Neural progenitor cell (in vitro differentiated cells): ENCODE results near the gene MRAP2. TPM values are rescaled to one million over a fixed set of nuclear protein-coding genes. Genes with fewer than 3 reads are reported as not detected.
"Not testable (repeated sequence)": the region's sequence is repeated elsewhere in the genome, so short reads cannot be mapped to it uniquely, and the experiment has no call there.

Source experiments
- DNase-seq: peaks from one replicate; pipeline ENCODE4 v3.0.0-alpha.2; 2016; ENCODE audit warnings: low spot score
- H2AFZ ChIP-seq: fragments of 200-600 bp; sonication (generic); replicated peaks from 2 replicates; pipeline ENCODE4 v1.6.1; 2016; ENCODE audit warnings: antibody characterized with exemption
- H3F3A ChIP-seq: fragments of 200-600 bp; sonication (generic); 2 replicates; pipeline ENCODE4 v1.6.1; 2016; ENCODE audit warnings: antibody characterized with exemption, low read depth
- H3K27ac ChIP-seq: fragments of 200-600 bp; sonication (generic); 2 replicates; pipeline ENCODE4 v1.5.1; 2016; ENCODE audit warnings: mild to moderate bottlenecking
- H3K27me3 ChIP-seq: fragments of 200-600 bp; sonication (generic); 2 replicates; pipeline ENCODE4 v1.6.1; 2016; ENCODE audit warnings: mild to moderate bottlenecking, moderate library complexity
- H3K36me3 ChIP-seq: fragments of 200-600 bp; sonication (generic); 2 replicates; pipeline ENCODE4 v1.5.1; 2016
- H3K4me1 ChIP-seq: fragments of 200-600 bp; sonication (generic); 2 replicates; pipeline ENCODE4 v1.6.1; 2016; ENCODE audit warnings: mixed run types
- H3K4me2 ChIP-seq: fragments of 200-600 bp; sonication (generic); 2 replicates; pipeline ENCODE4 v1.6.1; 2016
- H3K4me3 ChIP-seq: fragments of 200-600 bp; sonication (generic); 2 replicates; pipeline ENCODE4 v1.5.1; 2016
- H3K79me2 ChIP-seq: fragments of 200-600 bp; sonication (generic); 2 replicates; pipeline ENCODE4 v1.6.1; 2016; ENCODE audit warnings: low read depth
- H3K9ac ChIP-seq: fragments of 200-600 bp; sonication (generic); 2 replicates; pipeline ENCODE4 v1.6.1; 2016
- H3K9me3 ChIP-seq: fragments of 200-600 bp; sonication (generic); 2 replicates; pipeline ENCODE4 v1.5.1; 2016; ENCODE audit warnings: low read depth
- H4K20me1 ChIP-seq: fragments of 200-600 bp; sonication (generic); 2 replicates; pipeline ENCODE4 v1.6.1; 2016; ENCODE audit warnings: low read depth
- H3K27ac Mint-ChIP-seq: 3 replicates; pipeline ENCODE4 v1.8.0; 2021; ENCODE audit warnings: mixed read lengths
- H3K27me3 Mint-ChIP-seq: 2 replicates; pipeline ENCODE4 v1.8.0; 2022; ENCODE audit warnings: low read depth, mild to moderate bottlenecking, inconsistent platforms, moderate library complexity, mixed read lengths; ENCODE audit not compliant: insufficient read depth
- H3K36me3 Mint-ChIP-seq: 3 replicates; pipeline ENCODE4 v1.8.0; 2021; ENCODE audit warnings: mixed read lengths
- H3K4me1 Mint-ChIP-seq: 3 replicates; pipeline ENCODE4 v1.8.0; 2021; ENCODE audit warnings: mixed read lengths
- H3K4me3 Mint-ChIP-seq: 3 replicates; pipeline ENCODE4 v1.8.0; 2021; ENCODE audit warnings: mild to moderate bottlenecking, moderate library complexity, mixed read lengths
- H3K9me3 Mint-ChIP-seq: 3 replicates; pipeline ENCODE4 v1.8.0; 2020; ENCODE audit warnings: mixed read lengths
- CTCF ChIP-seq: fragments of 200-600 bp; sonication (generic); IDR thresholded peaks from 2 replicates; pipeline ENCODE4 v1.5.1; 2017; ENCODE audit warnings: antibody characterized with exemption, mild to moderate bottlenecking
- EZH2 ChIP-seq: fragments of 200-600 bp; sonication (generic); IDR thresholded peaks from 2 replicates; pipeline ENCODE4 v1.6.1; 2017; ENCODE audit warnings: antibody characterized with exemption, mild to moderate bottlenecking, moderate library complexity
- EZH2phosphoT487 ChIP-seq: fragments of 200-600 bp; sonication (generic); IDR thresholded peaks from 2 replicates; pipeline ENCODE4 v1.6.1; 2017; ENCODE audit warnings: antibody characterized with exemption
- total RNA-seq: library from RNA; depleted of rRNA; stranded (reverse); fragments of >200 nt; gene quantifications from 2 replicates; pipeline ENCODE4 v1.2.3, GENCODE V29; 2015; ENCODE audit warnings: low replicate concordance

MRAP2 gene
- total RNA-seq, 1 donor from 2014 or later: 0.75 TPM

- no peak overlapping the region for H3K27ac Mint-ChIP-seq
- Histone ChIP-seq H3K9me3 (no peaks in the 10 kb centered on the region), H3K4me2 (no peak overlapping the region), H3K27me3 (no peaks in the 10 kb centered on the region), H3F3A (no peaks in the 10 kb centered on the region), H3K27ac (no peak overlapping the region), H2AFZ (peak overlapping the region; percentile 56), H3K36me3 (no peaks in the 10 kb centered on the region), H3K9ac (no peak overlapping the region), H3K79me2 (no peaks in the 10 kb centered on the region), H3K4me1 (peaks cover 17% of the 10 kb centered on the region), H4K20me1 (no peaks in the 10 kb centered on the region), H3K4me3 (no peak overlapping the region)
- peaks cover 2% of the 10 kb centered on the region for H3K27me3 Mint-ChIP-seq
- H3K4me3 Mint-ChIP-seq: no peak overlapping the region
- TF ChIP-seq EZH2 (no peak), CTCF (no peak), EZH2phosphoT487 (no peak)
- no peaks in the 10 kb centered on the region for H3K36me3 Mint-ChIP-seq
- peaks cover 6% of the 10 kb centered on the region for H3K9me3 Mint-ChIP-seq
- DNase-seq: peak; percentile 3
- H3K4me1 Mint-ChIP-seq: peaks cover 14% of the 10 kb centered on the region
Observed at GRCh38 chr6:84062519-84063154, 29.1 kb downstream of the MRAP2 start.

GRCh38 chr6:84065693-84066290, 32.2 kb downstream of the MRAP2 start:
- TF ChIP-seq EZH2phosphoT487: no peak
- TF ChIP-seq EZH2: no peak
- no peak for TF ChIP-seq CTCF
- Histone ChIP-seq H3K9me3 (no peaks in the 10 kb centered on the region), H3K9ac (no peak overlapping the region), H3K27me3 (no peaks in the 10 kb centered on the region), H3K4me2 (no peak overlapping the region), H2AFZ (no peak overlapping the region), H3K79me2 (no peaks in the 10 kb centered on the region), H3K4me3 (no peak overlapping the region), H4K20me1 (no peaks in the 10 kb centered on the region), H3F3A (no peaks in the 10 kb centered on the region), H3K36me3 (no peaks in the 10 kb centered on the region), H3K4me1 (peaks cover 11% of the 10 kb centered on the region), H3K27ac (no peak overlapping the region)
- H3K4me1 Mint-ChIP-seq: peaks cover 11% of the 10 kb centered on the region
- peaks cover 22% of the 10 kb centered on the region for H3K9me3 Mint-ChIP-seq
- no peak for DNase-seq
- no peak overlapping the region for H3K4me3 Mint-ChIP-seq
- peak overlapping the region; percentile 12 for H3K27ac Mint-ChIP-seq
- H3K36me3 Mint-ChIP-seq: peaks cover 2% of the 10 kb centered on the region
- no peaks in the 10 kb centered on the region for H3K27me3 Mint-ChIP-seq

- Histone ChIP-seq H3K9ac (no peak overlapping the region), H3K9me3 (no peaks in the 10 kb centered on the region), H3K4me1 (peaks cover 11% of the 10 kb centered on the region), H3K4me3 (no peak overlapping the region), H3K27me3 (no peaks in the 10 kb centered on the region), H3K79me2 (no peaks in the 10 kb centered on the region), H3K4me2 (no peak overlapping the region), H2AFZ (no peak overlapping the region), H3F3A (no peaks in the 10 kb centered on the region), H3K27ac (no peak overlapping the region), H4K20me1 (no peaks in the 10 kb centered on the region), H3K36me3 (no peaks in the 10 kb centered on the region)
- Mint-ChIP-seq H3K27ac (no peak overlapping the region), H3K36me3 (peaks cover 2% of the 10 kb centered on the region), H3K9me3 (peaks cover 28% of the 10 kb centered on the region), H3K4me3 (no peak overlapping the region), H3K4me1 (peaks cover 11% of the 10 kb centered on the region), H3K27me3 (no peaks in the 10 kb centered on the region)
- no peak for DNase-seq
- TF ChIP-seq CTCF (no peak), EZH2 (no peak), EZH2phosphoT487 (no peak)
Observed at GRCh38 chr6:84066536-84066935, 33.0 kb downstream of the MRAP2 start.

- H3K4me3 Mint-ChIP-seq: not testable (repeated sequence)
- H3K9me3 Mint-ChIP-seq: peaks cover 34% of the 10 kb centered on the region
Observed at GRCh38 chr6:84068873-84069272, 35.3 kb downstream of the MRAP2 start.

More at GRCh38 chr6:84068873-84069272, 35.3 kb downstream of the MRAP2 start:
- H4K20me1 ChIP-seq, H3K36me3 ChIP-seq, H3K27me3 Mint-ChIP-seq, H3K4me2 ChIP-seq, H3K4me3 ChIP-seq, H3K27me3 ChIP-seq, H3K9ac ChIP-seq, H3F3A ChIP-seq, H3K36me3 Mint-ChIP-seq, H3K27ac Mint-ChIP-seq, H3K27ac ChIP-seq, H3K9me3 ChIP-seq, H3K4me1 ChIP-seq, H3K79me2 ChIP-seq, DNase-seq, H2AFZ ChIP-seq: not testable (repeated sequence)
- H3K4me1 Mint-ChIP-seq: peaks cover 11% of the 10 kb centered on the region
